HG03108 (cell line): ENCODE results near the gene LOX.

ENCODE experiments used
- ATAC-seq: cut with Tn5 transposase; IDR thresholded peaks from one replicate; pipeline ENCODE4 v1.9.1; 2021; ENCODE audit warnings: moderate library complexity; ENCODE audit not compliant: unreplicated experiment

The LOX gene, protein sequence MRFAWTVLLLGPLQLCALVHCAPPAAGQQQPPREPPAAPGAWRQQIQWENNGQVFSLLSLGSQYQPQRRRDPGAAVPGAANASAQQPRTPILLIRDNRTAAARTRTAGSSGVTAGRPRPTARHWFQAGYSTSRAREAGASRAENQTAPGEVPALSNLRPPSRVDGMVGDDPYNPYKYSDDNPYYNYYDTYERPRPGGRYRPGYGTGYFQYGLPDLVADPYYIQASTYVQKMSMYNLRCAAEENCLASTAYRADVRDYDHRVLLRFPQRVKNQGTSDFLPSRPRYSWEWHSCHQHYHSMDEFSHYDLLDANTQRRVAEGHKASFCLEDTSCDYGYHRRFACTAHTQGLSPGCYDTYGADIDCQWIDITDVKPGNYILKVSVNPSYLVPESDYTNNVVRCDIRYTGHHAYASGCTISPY

GRCh38 chr5:122078116-122079110 is at the start of gene LOX:
TSS of gene LOX (minus strand) at chr5:122078259. CDS start at chr5:122077985, 274 bp downstream.
- no peak for ATAC-seq

DNA sequence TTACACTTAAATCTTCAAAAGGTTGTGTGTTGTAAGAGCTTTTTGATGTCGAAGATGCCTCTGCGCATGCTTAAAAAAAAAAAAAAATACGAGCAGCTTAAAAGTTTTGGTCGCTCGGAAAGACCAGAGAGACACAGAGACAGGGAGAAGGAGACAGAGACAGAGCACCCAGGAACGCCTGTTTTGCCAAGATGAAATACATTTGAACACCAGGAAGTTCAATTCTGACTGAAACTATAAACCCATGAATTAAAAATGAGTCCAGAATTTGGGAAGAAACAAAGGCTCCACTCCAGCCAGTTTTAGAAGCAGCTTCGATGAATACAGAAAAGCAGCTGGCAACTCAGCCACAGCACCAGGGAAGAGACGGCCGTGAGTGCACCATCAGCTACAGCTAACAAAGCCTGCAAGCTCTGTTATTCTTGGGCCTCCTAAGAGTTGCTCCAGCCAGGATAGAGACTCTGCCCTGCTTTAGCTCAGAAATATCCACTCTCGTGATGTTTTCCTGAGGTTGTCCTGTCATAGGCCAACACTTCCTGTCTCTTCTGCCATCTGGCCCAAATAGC is 48.8 kb upstream of the LOX start:
- no peak for ATAC-seq

GRCh38 chr5:122126177-122126755 is 48.2 kb upstream of the LOX start:
- no peak for ATAC-seq

DNA sequence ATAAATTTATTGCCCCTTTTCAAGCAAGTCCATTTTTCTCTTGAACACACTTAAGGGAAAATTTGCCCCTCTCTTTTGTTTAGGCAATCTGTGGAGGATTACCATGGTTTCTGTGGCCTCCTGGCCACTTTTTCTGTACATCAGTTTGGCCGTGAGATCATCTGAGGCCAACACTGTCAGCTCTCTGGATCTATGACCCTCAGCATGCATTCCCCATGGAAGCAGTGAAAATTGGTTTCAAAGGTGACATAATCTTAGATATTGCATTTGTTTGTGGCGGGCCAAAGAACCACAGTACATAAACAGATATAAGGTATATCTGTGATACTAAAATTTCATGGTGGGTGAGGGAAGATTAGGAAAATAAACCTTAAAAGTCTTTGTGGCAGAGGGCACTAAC is 46.7 kb upstream of the LOX start:
- no peak for ATAC-seq

DNA sequence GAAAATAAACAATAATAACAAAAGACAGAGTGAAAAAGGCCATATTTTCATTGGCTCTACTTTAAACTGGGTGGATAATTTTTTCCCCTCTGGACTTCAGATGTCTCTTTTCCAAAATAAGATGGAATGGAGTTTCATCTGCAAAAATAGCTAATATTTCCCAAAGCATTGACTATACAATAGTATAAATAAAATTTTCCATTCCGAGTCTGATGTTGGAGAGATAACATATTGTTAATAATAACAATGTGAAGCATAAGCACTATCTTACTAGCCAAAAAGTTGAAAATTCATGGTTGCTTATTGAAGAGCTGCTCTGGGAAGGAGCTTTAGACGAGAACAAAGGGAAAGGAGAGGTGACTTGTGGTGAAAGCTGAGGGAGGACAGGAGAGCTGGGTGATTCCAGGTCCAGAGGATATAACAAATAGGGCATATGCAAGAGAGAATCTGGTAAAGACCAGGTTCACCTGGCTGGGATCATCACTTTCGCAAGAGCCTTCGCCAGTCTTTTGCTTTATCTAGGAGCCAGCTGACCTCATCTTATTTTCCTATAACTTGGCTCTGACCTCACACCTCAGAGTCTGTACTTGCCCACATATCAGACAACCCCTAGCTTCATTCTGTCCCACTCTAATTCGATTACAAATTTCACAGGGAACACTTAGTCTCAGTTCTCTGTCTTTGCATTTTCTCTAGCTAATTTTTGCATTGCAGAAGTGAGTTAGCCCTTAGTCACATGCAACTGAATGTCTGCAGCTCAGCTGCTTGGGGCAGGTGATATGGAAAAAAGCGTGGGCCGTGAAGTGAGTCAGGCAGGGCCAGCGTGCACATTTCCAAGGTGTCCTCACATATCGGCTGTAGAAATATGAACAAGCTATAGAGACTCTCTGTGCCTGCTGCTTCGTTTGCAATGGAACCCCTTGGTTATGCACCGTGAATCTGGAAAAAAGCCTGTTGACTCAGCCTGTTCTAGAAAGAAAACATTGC is 43.7 kb upstream of the LOX start:
- ATAC-seq = no peak

DNA sequence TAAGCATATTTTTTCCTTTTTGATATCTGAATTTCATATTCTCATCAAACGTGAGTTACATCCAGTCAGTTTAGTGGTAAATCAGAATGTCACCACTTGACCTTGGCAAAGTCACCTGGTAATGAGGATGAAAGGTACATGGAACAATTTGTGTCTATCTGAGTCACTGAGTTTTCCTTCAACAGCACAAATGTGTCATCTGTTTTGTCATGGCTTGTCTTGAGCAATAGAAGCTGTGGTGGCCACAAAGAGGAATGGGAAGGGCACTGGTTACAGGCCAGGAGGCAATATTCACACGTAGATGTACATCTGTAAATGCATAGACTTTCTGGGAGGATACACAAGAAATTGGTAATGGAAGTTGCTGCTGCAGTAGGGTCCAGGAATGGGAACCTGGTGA is 42.9 kb upstream of the LOX start:
- no peak for ATAC-seq

DNA sequence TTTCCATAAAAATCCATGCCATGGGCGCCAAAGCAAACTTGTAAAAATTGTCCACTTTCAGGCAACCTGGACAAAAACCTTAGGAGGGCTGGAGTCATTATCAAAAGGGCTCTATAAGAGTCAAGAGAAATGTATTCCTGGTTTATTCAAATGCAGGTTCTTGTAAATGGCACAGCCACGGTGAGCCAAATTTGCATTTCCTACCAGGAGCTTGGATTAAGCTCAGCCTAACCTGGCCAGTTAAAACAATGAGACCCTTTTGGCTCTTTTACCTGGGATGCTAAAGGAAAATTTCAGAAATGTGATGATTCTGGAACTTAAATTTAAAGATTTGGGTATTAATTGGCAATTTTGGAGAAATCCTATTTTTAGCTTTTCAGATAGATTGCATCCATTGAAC is 42.4 kb upstream of the LOX start:
- ATAC-seq = no peak

- ATAC-seq = no peak
Observed at GRCh38 chr5:122119205-122119604, 41.1 kb upstream of the LOX start.

- no peak for ATAC-seq
Observed at GRCh38 chr5:122118356-122118948, 40.4 kb upstream of the LOX start.

DNA sequence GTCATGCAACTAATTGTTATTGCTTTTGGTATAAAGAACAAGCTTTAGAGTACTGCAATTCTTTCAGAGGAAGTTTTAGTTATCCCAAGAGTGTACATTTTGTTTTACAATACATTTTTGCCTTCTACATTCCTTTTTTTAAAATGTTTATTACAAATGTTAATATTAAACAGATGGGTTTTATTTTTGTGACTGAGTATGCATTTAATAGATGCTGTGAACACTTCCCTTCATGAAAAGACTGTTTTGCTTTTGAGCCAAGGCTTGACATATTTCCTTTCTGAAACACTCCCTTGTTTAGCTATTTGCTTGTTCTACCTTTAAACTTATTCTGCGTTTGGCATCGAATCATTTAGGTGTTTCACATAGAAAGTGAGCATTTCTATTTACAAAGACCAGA is 36.4 kb upstream of the LOX start:
- no peak for ATAC-seq

- ATAC-seq = no peak
Observed at GRCh38 chr5:122112733-122113558, 34.9 kb upstream of the LOX start.

DNA sequence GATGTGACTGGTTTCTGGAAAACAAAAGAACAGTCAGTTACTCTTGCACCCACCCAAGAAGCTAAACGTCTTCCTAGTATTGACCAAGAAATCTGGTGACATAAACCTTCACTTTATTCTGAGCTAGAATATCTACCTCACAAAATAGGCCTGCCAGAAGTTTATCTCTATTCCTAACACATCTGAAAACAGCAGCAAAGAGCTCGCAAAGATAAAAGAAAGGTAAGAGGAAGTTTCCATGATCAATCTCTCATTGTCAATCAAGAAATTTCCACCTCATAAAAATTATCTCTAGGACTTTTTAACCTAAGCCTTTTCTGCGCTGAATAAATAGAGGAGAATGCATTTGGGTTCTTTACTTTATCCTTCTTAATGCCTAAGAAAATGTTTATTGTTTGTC is 34.0 kb upstream of the LOX start:
- ATAC-seq = no peak

- no peak for ATAC-seq
Observed at GRCh38 chr5:122111460-122111859, 33.4 kb upstream of the LOX start.

- no peak for ATAC-seq
Observed at GRCh38 chr5:122110987-122111386, 32.9 kb upstream of the LOX start.

- no peak for ATAC-seq
Observed at GRCh38 chr5:122107016-122107415, 29.0 kb upstream of the LOX start.

- ATAC-seq = no peak
Observed at GRCh38 chr5:122105909-122106308, 27.9 kb upstream of the LOX start.

DNA sequence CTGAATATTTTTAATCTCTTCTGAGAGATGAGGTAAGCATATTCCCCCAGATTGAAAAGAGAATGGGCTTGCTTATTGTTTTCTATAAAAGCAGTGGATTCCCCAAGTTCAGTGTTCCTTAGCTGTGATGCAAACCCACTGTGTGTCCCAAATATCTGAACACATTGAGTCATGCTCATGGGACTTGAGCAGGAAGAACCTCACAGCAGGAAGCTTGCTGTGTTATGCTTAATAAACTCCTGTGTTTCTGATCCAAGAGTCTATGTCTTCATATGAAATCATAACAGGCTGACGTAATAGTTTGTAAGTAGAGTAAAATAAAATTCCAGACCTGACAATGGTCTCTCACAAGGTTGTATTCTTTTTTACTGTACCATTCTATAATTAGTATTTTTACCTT is 24.8 kb upstream of the LOX start:
- ATAC-seq = no peak

DNA sequence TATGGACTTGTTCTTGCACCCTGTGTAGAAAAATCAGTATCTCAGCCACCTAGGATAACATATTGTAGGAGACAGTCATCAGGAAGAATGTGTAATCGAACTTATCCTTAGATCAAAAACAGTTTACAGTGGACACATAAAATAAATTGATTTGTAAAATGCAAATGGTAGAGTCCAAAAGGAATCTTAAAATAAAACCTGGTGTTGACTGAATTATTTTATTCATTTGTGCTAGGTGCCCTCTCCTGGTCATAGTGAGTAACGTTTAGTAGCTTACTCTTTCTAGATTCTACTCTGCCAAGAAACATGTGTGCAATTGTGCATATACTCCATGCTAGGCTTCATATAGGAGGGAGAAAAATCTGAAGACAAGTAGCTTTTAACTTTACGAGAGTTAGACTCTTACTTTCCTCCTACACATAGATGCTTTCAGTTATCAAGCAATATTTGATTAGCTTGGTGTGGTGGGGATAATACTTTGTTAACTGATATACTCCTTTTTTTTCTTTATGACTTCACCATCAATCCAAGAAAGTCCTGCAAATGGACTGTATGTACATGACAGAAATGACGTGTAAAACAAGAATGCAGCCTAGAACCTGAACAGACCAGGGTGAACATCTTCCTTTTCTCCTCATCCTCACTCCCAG is 23.7 kb upstream of the LOX start:
- no peak for ATAC-seq
